ENCODE measurements around the gene LIPC. TPM values are rescaled to one million over a fixed set of nuclear protein-coding genes. Genes with fewer than 3 reads are reported as not detected.

Gene LIPC
- total RNA-seq, 1 experiment from 2014 or later: not detected

DNA sequence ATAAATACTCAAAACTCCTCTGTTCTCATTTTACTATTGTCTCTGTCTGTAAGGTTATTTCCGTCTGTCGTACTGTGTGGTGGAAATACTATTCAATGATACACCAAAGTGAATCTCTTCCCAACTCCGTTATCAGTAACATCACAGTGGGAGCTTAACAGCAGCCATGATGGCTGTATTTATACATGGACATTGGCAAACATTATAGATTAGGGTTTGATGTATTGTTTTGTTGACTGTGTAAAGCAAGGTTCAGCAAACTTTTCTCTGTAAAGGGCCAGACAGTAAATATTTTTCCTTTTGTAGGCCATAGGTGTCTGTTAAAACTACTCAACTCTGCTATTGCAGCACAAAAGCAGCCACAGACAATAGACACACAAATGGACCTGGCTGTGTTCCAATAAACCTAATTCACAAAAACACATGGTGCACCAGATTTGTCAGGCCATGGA, 23.2 kb downstream of the LIPC start:
- H3K4me3 Mint-ChIP-seq: no peak overlapping the region
- no peak for ATAC-seq

More for the DNA sequence above, 23.2 kb downstream of the LIPC start:
- no peaks in the 10 kb centered on the region for H3K9me3 Mint-ChIP-seq
- POLR2A ChIA-PET: no interaction called here
- no peaks in the 10 kb centered on the region for H3K36me3 Mint-ChIP-seq
- DNase-seq (ENCODE audit: low spot score): no peak
- CTCF ChIA-PET: no interaction called here
- no peak overlapping the region for H3K27ac Mint-ChIP-seq
- H3K4me1 Mint-ChIP-seq: no peaks in the 10 kb centered on the region
- no peak for TF ChIP-seq SMAD4 (CRISPR knock-in tag; IDR thresholded peaks at IDR 0.05)
- TF ChIP-seq CREB1 (CRISPR knock-in tag; IDR thresholded peaks at IDR 0.05): no peak
- TF ChIP-seq, protein P1, sequence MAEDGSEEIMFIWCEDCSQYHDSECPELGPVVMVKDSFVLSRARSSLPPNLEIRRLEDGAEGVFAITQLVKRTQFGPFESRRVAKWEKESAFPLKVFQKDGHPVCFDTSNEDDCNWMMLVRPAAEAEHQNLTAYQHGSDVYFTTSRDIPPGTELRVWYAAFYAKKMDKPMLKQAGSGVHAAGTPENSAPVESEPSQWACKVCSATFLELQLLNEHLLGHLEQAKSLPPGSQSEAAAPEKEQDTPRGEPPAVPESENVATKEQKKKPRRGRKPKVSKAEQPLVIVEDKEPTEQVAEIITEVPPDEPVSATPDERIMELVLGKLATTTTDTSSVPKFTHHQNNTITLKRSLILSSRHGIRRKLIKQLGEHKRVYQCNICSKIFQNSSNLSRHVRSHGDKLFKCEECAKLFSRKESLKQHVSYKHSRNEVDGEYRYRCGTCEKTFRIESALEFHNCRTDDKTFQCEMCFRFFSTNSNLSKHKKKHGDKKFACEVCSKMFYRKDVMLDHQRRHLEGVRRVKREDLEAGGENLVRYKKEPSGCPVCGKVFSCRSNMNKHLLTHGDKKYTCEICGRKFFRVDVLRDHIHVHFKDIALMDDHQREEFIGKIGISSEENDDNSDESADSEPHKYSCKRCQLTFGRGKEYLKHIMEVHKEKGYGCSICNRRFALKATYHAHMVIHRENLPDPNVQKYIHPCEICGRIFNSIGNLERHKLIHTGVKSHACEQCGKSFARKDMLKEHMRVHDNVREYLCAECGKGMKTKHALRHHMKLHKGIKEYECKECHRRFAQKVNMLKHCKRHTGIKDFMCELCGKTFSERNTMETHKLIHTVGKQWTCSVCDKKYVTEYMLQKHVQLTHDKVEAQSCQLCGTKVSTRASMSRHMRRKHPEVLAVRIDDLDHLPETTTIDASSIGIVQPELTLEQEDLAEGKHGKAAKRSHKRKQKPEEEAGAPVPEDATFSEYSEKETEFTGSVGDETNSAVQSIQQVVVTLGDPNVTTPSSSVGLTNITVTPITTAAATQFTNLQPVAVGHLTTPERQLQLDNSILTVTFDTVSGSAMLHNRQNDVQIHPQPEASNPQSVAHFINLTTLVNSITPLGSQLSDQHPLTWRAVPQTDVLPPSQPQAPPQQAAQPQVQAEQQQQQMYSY (CRISPR knock-in tag; IDR thresholded peaks at IDR 0.05): no peak
- TF ChIP-seq ZNF263 (CRISPR knock-in tag; IDR thresholded peaks at IDR 0.05; ENCODE audit: low read depth): no peak
- no peak for TF ChIP-seq JAZF1 (CRISPR knock-in tag; IDR thresholded peaks at IDR 0.05)
- TF ChIP-seq TCF7 (CRISPR knock-in tag; IDR thresholded peaks at IDR 0.05; ENCODE audit: low read depth): no peak
- TF ChIP-seq GTF2I (CRISPR knock-in tag; conservative IDR thresholded peaks at IDR 0.05): no peak
- no peak for TF ChIP-seq ZNF281 (CRISPR knock-in tag; IDR thresholded peaks at IDR 0.05)
- no peak for TF ChIP-seq ATF6 (CRISPR knock-in tag; IDR thresholded peaks at IDR 0.05)
- TF ChIP-seq HMGXB4 (CRISPR knock-in tag; IDR thresholded peaks at IDR 0.05): no peak
- TF ChIP-seq ZNF423 (CRISPR knock-in tag; IDR thresholded peaks at IDR 0.05): no peak
- H3K27me3 Mint-ChIP-seq (ENCODE audit: low read depth): no peaks in the 10 kb centered on the region
